ENCODE measurements around the gene NRG2. TPM values are rescaled to one million over a fixed set of nuclear protein-coding genes. Genes with fewer than 3 reads are reported as not detected.

The NRG2 gene
- total and polyA plus RNA-seq, 2 of the 8 experiments (the other 6 are each of a cell fraction or from before 2014, with no cell fraction given): 0.27 to 0.54 TPM

- Histone ChIP-seq H2BK5ac (ENCODE audit: low read depth, low read length) (no peak overlapping the region; the same call in 1 of the 2 replicates), H2BK12ac (ENCODE audit: low read depth, low read length) (no peak overlapping the region), H4K91ac (replicated peaks; ENCODE audit: insufficient read length, low read length) (no peak overlapping the region), H2AFZ (ENCODE audit: low read length) (no peak overlapping the region), H2AK5ac (ENCODE audit: low read depth, low read length) (no peak overlapping the region), H3K4me2 (ENCODE audit: insufficient read depth in 1 of 2, low read depth in 2 of 2, low read length in 2 of 2) (no peak overlapping the region), H2BK15ac (ENCODE audit: low read length) (no peak overlapping the region), H4K20me1 (replicated peaks in 1 of 2; ENCODE audit: control insufficient read depth in 1 of 2, insufficient read depth in 2 of 2, low read length in 2 of 2) (no peaks in the 10 kb centered on the region), H3K23ac (ENCODE audit: insufficient read length) (no peak overlapping the region), H3K36me3 (ENCODE audit: control insufficient read depth in 2 of 4, insufficient read depth in 4 of 4, low read length in 3 of 4) (no peaks in the 10 kb centered on the region), H4K5ac (ENCODE audit: insufficient read length, low read depth, low read length) (no peak overlapping the region), H3K4me3 (ENCODE audit: extremely low read depth in 1 of 4, insufficient read depth in 2 of 4, low read depth in 3 of 4, low read length in 4 of 4) (no peak overlapping the region), H2BK120ac (replicated peaks; ENCODE audit: low read depth, low read length) (no peak overlapping the region), H3K56ac (replicated peaks; ENCODE audit: insufficient read length, low read depth, low read length) (no peak overlapping the region), H2BK20ac (ENCODE audit: low read length) (no peak overlapping the region), H3K4me1 (replicated peaks in 1 of 4; ENCODE audit: control insufficient read depth in 3 of 4, insufficient read depth in 4 of 4, low read length in 3 of 4) (peaks cover 2 to 19% (median 7%) of the 10 kb centered on the region in 4 experiments; a peak in 6 of 7 replicates), H3K27me3 (replicated peaks in 1 of 4; ENCODE audit: control insufficient read depth in 3 of 4, extremely low read depth in 1 of 4, insufficient read depth in 3 of 4, low read length in 3 of 4) (no peaks in the 10 kb centered on the region; a peak in 1 of 7 replicates), H3K79me1 (ENCODE audit: low read depth, low read length) (no peaks in the 10 kb centered on the region), H3K18ac (ENCODE audit: extremely low read depth, low read length) (0 out of 2 replicates have a peak overlapping the region, but pooled peaks have one; percentile 4), H3K23me2 (ENCODE audit: low read depth, low read length) (peaks cover 3% of the 10 kb centered on the region; the same call in 1 of the 2 replicates), H4K8ac (ENCODE audit: extremely low read depth, insufficient read depth, low read length) (peak overlapping the region; percentile 0; the same call in 1 of the 2 replicates), H3K4ac (replicated peaks; ENCODE audit: insufficient read length, low read depth, low read length) (no peak overlapping the region), H3K9ac (replicated peaks in 1 of 4; ENCODE audit: extremely low read depth in 1 of 4, low read depth in 3 of 4, low read length in 3 of 4) (no peak overlapping the region), H3K27ac (ENCODE audit: low read depth, low read length) (no peak overlapping the region), H3K79me2 (ENCODE audit: control insufficient read depth in 1 of 2, insufficient read depth in 2 of 2, low read length in 2 of 2) (no peaks in the 10 kb centered on the region), H3K9me3 (ENCODE audit: insufficient read depth in 2 of 2, low read depth in 1 of 2, low read length in 1 of 2) (no peaks in the 10 kb centered on the region), H3K14ac (ENCODE audit: insufficient read length) (no peak overlapping the region)
- no peak for FAIRE-seq
- POLR2A ChIA-PET (ENCODE audit: partially characterized antibody): no interaction called here
- 88% methylated on average over 12 of the region's 13 CpGs; no CpG with 5 or more reads in 1 of the 2 experiments for WGBS, 2 experiments (ENCODE audit: extremely low coverage in 1 of 2, insufficient coverage in 1 of 2, insufficient read length in 1 of 2, insufficient replicate concordance in 2 of 2, low coverage in 1 of 2, low lambda C conversion rate in 2 of 2, missing lambda C conversion rate in 1 of 2)
- no peak for DNase-seq (ENCODE audit: low read depth in 1 of 2, low spot score in 2 of 2)
- CTCF ChIA-PET (ENCODE audit: partially characterized antibody): interaction anchor here (0.5 to 11.6 kb wide), 6 partner anchors 10 to 165 kb away, joined by 3 to 156 read pairs (median 3); no protein-coding TSS in a partner anchor
- TF ChIP-seq MAFK (IDR thresholded peaks at IDR 0.05; ENCODE audit: low read depth, low read length) (no peak), CBX8 (IDR thresholded peaks at IDR 0.05; ENCODE audit: borderline replicate concordance, low read depth, low read length) (no peak)
Observed at GRCh38 chr5:139952574-139952973, 90.5 kb downstream of the NRG2 start.

All from H1 (cell line).